GM18502 (cell line): Measurements from ENCODE around the gene TMEM207.

Source experiments
- ATAC-seq: cut with Tn5 transposase; IDR thresholded peaks from one replicate; pipeline ENCODE4 v1.9.1; 2021; ENCODE audit warnings: mild to moderate bottlenecking; ENCODE audit not compliant: unreplicated experiment, poor library complexity

TMEM207 gene

DNA sequence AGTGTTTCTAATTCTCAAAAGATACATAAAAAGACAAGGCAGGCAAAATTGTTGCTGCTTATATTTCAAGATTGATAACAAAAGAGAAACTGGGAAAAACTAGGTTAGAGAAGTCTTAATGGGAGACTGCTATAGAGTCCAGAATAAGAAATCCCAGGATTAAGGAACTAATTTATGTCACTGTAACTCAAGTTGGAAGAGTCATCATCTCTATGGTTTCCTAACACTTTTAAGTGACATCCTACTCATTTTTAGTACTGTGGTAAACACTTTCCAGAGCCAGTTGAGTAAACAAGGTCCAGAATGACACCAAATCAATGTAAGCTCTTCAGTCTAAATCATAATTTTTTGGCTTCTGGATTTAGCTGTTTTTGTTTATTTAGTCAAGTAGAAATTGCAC is 53.7 kb downstream of the TMEM207 start:
- no peak for ATAC-seq

DNA sequence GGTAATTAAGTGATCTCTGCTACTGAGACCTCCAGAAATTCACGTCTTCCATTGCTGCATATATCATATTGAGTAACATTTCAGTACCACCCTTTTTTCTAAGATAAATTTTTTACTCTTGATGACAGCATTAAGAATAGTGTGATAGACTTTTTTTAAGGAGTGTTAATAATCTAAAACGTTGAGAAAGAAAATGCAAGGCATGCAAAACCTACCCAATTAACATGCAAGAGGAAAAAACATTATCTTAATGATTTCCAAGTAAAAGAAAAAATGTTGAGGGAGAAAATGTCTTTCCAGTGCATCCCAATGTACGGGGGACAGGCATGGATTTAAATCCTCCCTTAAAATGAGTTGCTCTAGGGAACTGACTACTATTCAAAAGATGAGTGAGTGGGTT is 61.0 kb downstream of the TMEM207 start:
- ATAC-seq = no peak

DNA sequence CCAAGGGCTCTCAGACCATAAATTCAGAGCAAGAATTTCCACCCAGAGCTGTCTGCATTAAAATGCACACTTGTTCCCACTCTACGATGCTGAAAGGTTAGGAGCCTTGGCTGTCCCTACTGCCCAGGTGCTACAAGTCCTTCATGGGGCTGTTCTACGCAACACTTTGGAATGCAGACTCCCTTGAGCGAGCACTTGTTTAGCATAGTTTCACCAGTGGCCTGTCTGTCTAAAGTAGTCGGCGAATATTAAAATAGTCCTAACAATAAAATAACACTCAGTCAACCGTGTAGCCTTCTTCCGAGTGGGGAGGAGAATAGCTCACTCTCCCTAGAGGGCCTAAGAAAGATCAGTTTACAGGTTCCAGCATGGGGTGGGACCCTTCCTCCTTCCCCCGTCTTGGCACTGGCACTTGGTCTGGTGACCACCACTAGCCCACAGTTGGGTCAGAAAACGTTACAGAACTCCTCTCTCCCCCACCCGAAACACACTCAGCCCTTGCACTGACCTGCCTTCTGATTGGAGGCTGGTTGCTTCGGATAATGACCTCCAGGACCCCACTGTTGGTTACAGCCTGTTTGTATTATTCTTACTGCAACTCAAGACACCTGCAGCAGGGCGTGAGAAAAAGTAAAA is 62.0 kb downstream of the TMEM207 start, which contains the start of gene CLDN16:
Gene CLDN16, plus strand, starts transcription at position 586 of the 636 bp plus-strand sequence. CDS start 167 bp downstream, outside the sequence.
- ATAC-seq = no peak

DNA sequence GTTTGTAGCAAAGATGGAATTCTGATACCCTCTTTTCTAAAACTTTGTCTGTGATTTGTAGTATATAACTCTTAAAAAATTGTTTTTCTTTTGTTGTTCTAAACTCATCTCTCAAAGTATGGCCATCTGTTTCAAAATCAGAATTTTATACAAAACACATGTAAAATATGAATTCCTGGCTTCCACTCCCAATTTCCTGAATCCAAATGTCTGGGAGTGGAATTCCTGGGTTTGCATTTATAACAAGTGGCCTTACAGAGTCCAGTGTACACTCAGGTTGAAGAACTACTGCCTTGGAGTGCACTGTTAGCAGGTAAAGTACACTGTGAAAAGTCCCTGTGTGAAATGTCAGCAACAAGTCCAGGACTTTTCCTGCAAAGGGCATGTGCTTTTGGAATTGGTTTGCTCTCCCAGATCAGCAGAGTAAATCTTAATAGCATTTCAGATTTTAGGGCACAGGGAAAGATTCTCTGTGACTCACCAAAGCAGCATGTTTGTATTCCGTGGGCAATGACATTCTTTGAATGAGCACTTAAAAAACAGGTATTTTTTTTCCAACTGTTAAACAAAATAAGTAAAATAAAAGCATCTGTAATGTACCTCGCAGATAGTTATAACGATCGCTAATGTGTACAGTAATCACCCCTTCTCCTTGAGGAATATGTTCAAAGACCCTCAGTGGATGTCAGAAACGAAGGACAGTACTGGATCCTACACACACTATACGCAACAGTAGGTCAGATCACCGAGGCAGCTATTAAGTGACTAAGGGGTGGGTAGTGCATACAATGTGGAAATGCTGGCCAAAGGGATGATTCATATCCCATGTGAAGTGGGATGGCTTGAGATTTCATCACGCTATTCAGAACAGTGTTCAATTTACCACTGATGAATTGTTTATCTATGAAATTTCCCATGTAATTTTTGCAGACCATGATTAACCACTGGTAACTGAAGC is 63.7 kb downstream of the TMEM207 start:
- no peak for ATAC-seq

DNA sequence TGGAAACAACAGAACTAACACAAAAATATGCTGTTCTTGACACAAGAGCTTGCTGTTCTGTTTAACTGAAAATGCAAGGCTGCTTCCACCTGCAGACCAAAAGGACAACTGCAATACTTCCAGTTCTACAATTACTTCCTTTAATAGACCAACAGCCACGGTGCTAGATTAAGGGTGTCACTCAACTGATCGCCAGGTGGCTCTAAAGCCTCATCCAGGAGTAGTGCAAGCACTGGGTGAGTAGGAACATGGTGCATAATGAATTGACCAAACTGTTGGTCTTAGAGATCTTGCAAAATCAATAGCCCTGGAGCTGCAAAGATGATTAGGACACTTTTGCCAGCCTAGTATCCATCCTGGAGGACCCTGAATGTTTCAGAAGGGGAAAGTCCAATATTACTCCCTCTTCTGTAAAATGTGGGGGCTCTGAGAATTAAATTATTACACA is 65.4 kb downstream of the TMEM207 start:
- ATAC-seq = peak; percentile 66

DNA sequence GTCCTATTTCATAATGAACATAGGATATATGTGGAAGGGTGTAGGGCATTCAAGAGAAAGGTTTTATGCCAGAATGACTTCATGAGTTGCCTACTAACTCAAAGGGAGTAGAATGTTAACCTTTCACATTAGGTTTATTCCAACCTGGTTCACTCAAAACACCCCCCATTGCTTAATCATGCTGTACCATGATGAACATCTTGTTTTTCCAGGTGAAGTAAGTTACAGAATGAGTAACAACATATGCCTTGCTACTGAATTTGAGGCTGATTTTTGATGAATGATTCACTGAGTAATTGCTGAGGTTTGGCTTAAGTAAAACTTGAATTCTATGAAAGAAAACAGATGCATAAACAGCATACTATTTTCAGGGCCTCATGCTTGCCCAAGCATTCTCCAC is 67.6 kb downstream of the TMEM207 start:
- ATAC-seq = no peak

DNA sequence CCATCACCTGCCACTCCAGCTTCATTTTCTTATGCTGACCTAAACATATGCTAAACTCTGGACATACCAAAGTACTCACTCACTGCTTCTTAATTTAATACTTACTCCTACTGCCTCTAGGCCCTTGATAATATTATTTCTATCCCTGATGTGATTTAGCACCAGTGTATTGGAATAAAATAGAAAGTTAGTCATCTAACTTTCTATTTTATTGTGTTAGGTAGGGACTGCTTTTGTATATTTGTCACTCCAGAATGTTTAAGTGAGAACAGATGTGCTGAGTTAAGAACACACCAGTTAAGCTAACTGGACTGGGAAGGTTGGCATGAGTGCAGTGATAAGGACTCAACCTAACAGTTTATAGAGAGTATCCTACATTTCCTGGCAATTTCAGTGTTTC is 68.3 kb downstream of the TMEM207 start:
- no peak for ATAC-seq

DNA sequence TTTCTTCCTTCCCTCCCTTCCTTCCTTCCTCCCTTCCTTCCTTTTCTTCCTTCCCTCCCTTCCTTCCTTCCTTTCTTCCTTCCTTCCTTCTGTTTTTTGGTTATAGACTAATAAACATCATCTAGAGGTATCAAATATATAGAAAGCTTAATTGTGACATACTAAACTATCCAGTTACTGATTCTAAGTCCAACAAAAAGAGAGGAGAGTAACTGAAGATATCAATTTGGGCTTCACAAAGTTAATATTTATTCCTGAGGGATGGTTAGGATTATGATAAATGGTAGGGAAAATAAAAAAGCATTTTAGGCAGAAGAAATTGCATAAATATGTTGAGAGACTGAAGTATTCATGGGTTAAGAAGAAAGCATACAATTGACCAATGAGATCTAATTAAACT is 69.5 kb downstream of the TMEM207 start:
- ATAC-seq = no peak
